NCI-H187 treated with DMSO at 0.1 percent for 48 hours (cell line): ENCODE results near the gene NNMT.

Source experiments
- DNase-seq: peaks from one replicate; lab custom pipeline; 2025; lab: John Stamatoyannopoulos, UW

NNMT gene

GRCh38 chr11:114348200-114349191 is 52.3 kb downstream of the NNMT start:
- DNase-seq: no peak

GRCh38 chr11:114350022-114350421 is 53.8 kb downstream of the NNMT start:
- DNase-seq: no peak

GRCh38 chr11:114353443-114353842 is 57.2 kb downstream of the NNMT start:
- no peak for DNase-seq

- DNase-seq: no peak
Observed at GRCh38 chr11:114354076-114354475, 57.9 kb downstream of the NNMT start.

- DNase-seq: no peak
Observed at GRCh38 chr11:114358716-114359115, 62.5 kb downstream of the NNMT start.

- no peak for DNase-seq
Observed at GRCh38 chr11:114359342-114359741, 63.1 kb downstream of the NNMT start.

- DNase-seq: no peak
Observed at GRCh38 chr11:114362326-114362725, 66.1 kb downstream of the NNMT start.

GRCh38 chr11:114362958-114363357 is 66.8 kb downstream of the NNMT start:
- DNase-seq: no peak
